Measurements from ENCODE around the gene CEACAM18. TPM values are rescaled to one million over a fixed set of nuclear protein-coding genes. Genes with fewer than 3 reads are reported as not detected.

Gene CEACAM18
- total RNA-seq, 1 experiment from 2014 or later, result not detected

- H3K9me3 Mint-ChIP-seq (ENCODE audit: unreplicated experiment), result no peaks in the 10 kb centered on the region
- no peaks in the 10 kb centered on the region for H3K4me1 Mint-ChIP-seq (ENCODE audit: insufficient read depth, unreplicated experiment)
- no peaks in the 10 kb centered on the region for H3K27me3 Mint-ChIP-seq (ENCODE audit: insufficient read depth, unreplicated experiment)
- ChIA-PET CTCF (interaction anchor here (0.6 to 6.4 kb wide), 7 partner anchors 43 to 367 kb away, joined by 3 to 66 read pairs (median 4); partner anchors contain the start of gene HAS1), POLR2A (interaction anchor here (0.6 kb wide), 1 partner anchor 786 kb away, joined by 5 read pairs; no protein-coding TSS in a partner anchor)
- no peak overlapping the region for H3K27ac Mint-ChIP-seq (ENCODE audit: low read depth, unreplicated experiment)
- H3K4me3 Mint-ChIP-seq (ENCODE audit: unreplicated experiment), result no peak overlapping the region
- no TSS peak for BruUV-seq (replicated peaks)
- H3K36me3 Mint-ChIP-seq (ENCODE audit: insufficient read depth, unreplicated experiment), result no peaks in the 10 kb centered on the region
- TF ChIP-seq CTCF (IDR thresholded peaks at IDR 0.05; ENCODE audit: unreplicated experiment), result no peak
- no peak for DNase-seq (ENCODE audit: unreplicated experiment)
- intact Hi-C loops (cut with micrococcal nuclease), result no loop called here
Observed at GRCh38 chr19:51470966-51471365, 7.4 kb upstream of the CEACAM18 start.

- no TSS peak for BruUV-seq (replicated peaks)
- no peaks in the 10 kb centered on the region for H3K27me3 Mint-ChIP-seq (ENCODE audit: insufficient read depth, unreplicated experiment)
- no peaks in the 10 kb centered on the region for H3K9me3 Mint-ChIP-seq (ENCODE audit: unreplicated experiment)
- H3K27ac Mint-ChIP-seq (ENCODE audit: low read depth, unreplicated experiment), result no peak overlapping the region
- CTCF ChIA-PET, result interaction anchor here (0.6 to 6.4 kb wide), 11 partner anchors 25 to 1368 kb away, joined by 3 to 66 read pairs (median 4); partner anchors contain the start of gene HAS1
- DNase-seq (ENCODE audit: unreplicated experiment), result no peak
- H3K4me3 Mint-ChIP-seq (ENCODE audit: unreplicated experiment), result no peak overlapping the region
- no peaks in the 10 kb centered on the region for H3K4me1 Mint-ChIP-seq (ENCODE audit: insufficient read depth, unreplicated experiment)
- H3K36me3 Mint-ChIP-seq (ENCODE audit: insufficient read depth, unreplicated experiment), result no peaks in the 10 kb centered on the region
- intact Hi-C loops (cut with micrococcal nuclease), result no loop called here
- POLR2A ChIA-PET, result interaction anchor here (0.6 kb wide), 1 partner anchor 785 kb away, joined by 5 read pairs; no protein-coding TSS in a partner anchor
- TF ChIP-seq CTCF (IDR thresholded peaks at IDR 0.05; ENCODE audit: unreplicated experiment), result no peak
Observed at GRCh38 chr19:51471527-51471926, 6.8 kb upstream of the CEACAM18 start.

- intact Hi-C loops (cut with micrococcal nuclease), result loop anchor here (1.0 to 2.0 kb wide), 3 partner anchors 134 to 310 kb away; no protein-coding TSS in a partner anchor
- CTCF ChIA-PET, result interaction anchor here (0.6 to 6.4 kb wide), 35 partner anchors 10 to 1010 kb away, joined by 3 to 66 read pairs (median 5); partner anchors contain the start of gene SIGLEC10
- TF ChIP-seq CTCF (IDR thresholded peaks at IDR 0.05; ENCODE audit: unreplicated experiment), result no peak
- no TSS peak for BruUV-seq (replicated peaks)
- DNase-seq (ENCODE audit: unreplicated experiment), result no peak
- no peaks in the 10 kb centered on the region for H3K4me1 Mint-ChIP-seq (ENCODE audit: insufficient read depth, unreplicated experiment)
- POLR2A ChIA-PET, result interaction anchor here (1.2 kb wide), 1 partner anchor 184 kb away, joined by 3 read pairs; no protein-coding TSS in a partner anchor
- H3K27ac Mint-ChIP-seq (ENCODE audit: low read depth, unreplicated experiment), result no peak overlapping the region
- no peak overlapping the region for H3K4me3 Mint-ChIP-seq (ENCODE audit: unreplicated experiment)
- no peaks in the 10 kb centered on the region for H3K36me3 Mint-ChIP-seq (ENCODE audit: insufficient read depth, unreplicated experiment)
- peaks cover 10% of the 10 kb centered on the region for H3K9me3 Mint-ChIP-seq (ENCODE audit: unreplicated experiment)
- H3K27me3 Mint-ChIP-seq (ENCODE audit: insufficient read depth, unreplicated experiment), result no peaks in the 10 kb centered on the region
Observed at GRCh38 chr19:51472607-51473006, 5.7 kb upstream of the CEACAM18 start.

- DNase-seq (ENCODE audit: unreplicated experiment), result peak; percentile 76
- no TSS peak for BruUV-seq (replicated peaks)
- intact Hi-C loops (cut with micrococcal nuclease), result loop anchor here (1.0 to 2.0 kb wide), 3 partner anchors 135 to 310 kb away; no protein-coding TSS in a partner anchor
- Mint-ChIP-seq H3K4me1 (ENCODE audit: insufficient read depth, unreplicated experiment) (no peaks in the 10 kb centered on the region), H3K36me3 (ENCODE audit: insufficient read depth, unreplicated experiment) (no peaks in the 10 kb centered on the region), H3K27ac (ENCODE audit: low read depth, unreplicated experiment) (no peak overlapping the region), H3K9me3 (ENCODE audit: unreplicated experiment) (peaks cover 10% of the 10 kb centered on the region), H3K27me3 (ENCODE audit: insufficient read depth, unreplicated experiment) (no peaks in the 10 kb centered on the region), H3K4me3 (ENCODE audit: unreplicated experiment) (no peak overlapping the region)
- POLR2A ChIA-PET, result interaction anchor here (1.2 kb wide), 1 partner anchor 184 kb away, joined by 3 read pairs; no protein-coding TSS in a partner anchor
- TF ChIP-seq CTCF (IDR thresholded peaks at IDR 0.05; ENCODE audit: unreplicated experiment), result peak; percentile 89
- CTCF ChIA-PET, result interaction anchor here (0.5 to 6.4 kb wide), 47 partner anchors 10 to 1011 kb away, joined by 3 to 66 read pairs (median 4); partner anchors contain the start of gene SIGLEC10
Observed at GRCh38 chr19:51473009-51473707, 5.2 kb upstream of the CEACAM18 start.
